Gastroesophageal sphincter (tissue), 3 donors: ENCODE measurements around the gene TBC1D14.

Experiments used
- CTCF ChIP-seq, 4 experiments: fragments of 200-600 bp in 2 of 4; fragments of 450-650 bp in 2 of 4; sonication (generic) in 1 of 4; IDR thresholded peaks; one replicate each; pipeline ENCODE4 v1.5.1; 2017 to 2019; ENCODE audit warnings: antibody characterized with exemption in 4 of 4, mild to moderate bottlenecking in 2 of 4, moderate library complexity in 2 of 4
- POLR2A ChIP-seq, 2 donors: fragments of 450-650 bp; IDR thresholded peaks; one replicate each; pipeline ENCODE4 v1.6.1; 2017; ENCODE audit warnings: antibody characterized with exemption in 2 of 2, mild to moderate bottlenecking in 2 of 2, moderate library complexity in 1 of 2
- POLR2AphosphoS5 ChIP-seq: sonication (generic); formaldehyde crosslinking; IDR thresholded peaks from one replicate; pipeline ENCODE4 v1.6.1; 2017; ENCODE audit warnings: antibody characterized with exemption

GRCh38 chr4:7020290-7020689 lies 110.7 kb downstream of the TBC1D14 start:
- TF ChIP-seq POLR2A (IDR thresholded peaks at IDR 0.05) (no peak), CTCF (IDR thresholded peaks at IDR 0.05) (no peak), POLR2AphosphoS5 (no peak)
